ENCODE data around the gene UBTF. TPM values are rescaled to one million over a fixed set of nuclear protein-coding genes. Genes with fewer than 3 reads are reported as not detected.
A peak's percentile ranks its signal among the peaks of the same experiment; 100 is the strongest.

UBTF gene
- total RNA-seq, 1 donor from 2014 or later: 146 TPM

- POLR2A ChIA-PET: interaction anchor here (0.6 kb wide), 1 partner anchor 160 kb away, joined by 3 read pairs; no protein-coding TSS in a partner anchor
- CTCF ChIA-PET: interaction anchor here (1.0 kb wide), 1 partner anchor 19 kb away, joined by 4 read pairs; no protein-coding TSS in a partner anchor
- intact Hi-C loops (cut with micrococcal nuclease): no loop called here
- no peak overlapping the region for H3K4me3 Mint-ChIP-seq
- H3K36me3 Mint-ChIP-seq (ENCODE audit: low read depth): no peaks in the 10 kb centered on the region
- no peaks in the 10 kb centered on the region for H3K9me3 Mint-ChIP-seq
- no peak for DNase-seq
- no peaks in the 10 kb centered on the region for H3K27me3 Mint-ChIP-seq
- no peak overlapping the region for H3K27ac Mint-ChIP-seq
- no peak for TF ChIP-seq CTCF (IDR thresholded peaks at IDR 0.05)
- no peak for ATAC-seq (ENCODE audit: low read depth)
- no peaks in the 10 kb centered on the region for H3K4me1 Mint-ChIP-seq
Observed at GRCh38 chr17:44229090-44229489, 9.6 kb upstream of the UBTF start.

GRCh38 chr17:44223541-44224071 is 4.1 kb upstream of the UBTF start:
- DNase-seq: no peak
- no peak for ATAC-seq (ENCODE audit: low read depth)
- Mint-ChIP-seq H3K4me1 (peaks cover 11% of the 10 kb centered on the region), H3K4me3 (no peak overlapping the region), H3K27ac (no peak overlapping the region), H3K27me3 (no peaks in the 10 kb centered on the region), H3K36me3 (ENCODE audit: low read depth) (peaks cover 10% of the 10 kb centered on the region), H3K9me3 (no peaks in the 10 kb centered on the region)
- intact Hi-C loops (cut with micrococcal nuclease): loop anchor here (5.0 kb wide), 1 partner anchor 54 kb away; no protein-coding TSS in a partner anchor
- TF ChIP-seq CTCF (IDR thresholded peaks at IDR 0.05): no peak
- ChIA-PET CTCF (no interaction called here), POLR2A (interaction anchor here (1.4 to 10.5 kb wide), 2 partner anchors 20 to 104 kb away, joined by 4 to 237 read pairs; partner anchors contain the start of gene SLC25A39)

- H3K27ac Mint-ChIP-seq: peak overlapping the region; percentile 90
- H3K36me3 Mint-ChIP-seq (ENCODE audit: low read depth): peaks cover 10% of the 10 kb centered on the region
- no peaks in the 10 kb centered on the region for H3K9me3 Mint-ChIP-seq
- DNase-seq: peak; percentile 45
- H3K4me3 Mint-ChIP-seq: peak overlapping the region; percentile 87
- intact Hi-C loops (cut with micrococcal nuclease): loop anchor here (5.0 kb wide), 1 partner anchor 55 kb away; no protein-coding TSS in a partner anchor
- no peak for ATAC-seq (ENCODE audit: low read depth)
- ChIA-PET CTCF (interaction anchor here (1.2 to 3.3 kb wide), 4 partner anchors 12 to 128 kb away, joined by 3 to 34 read pairs (median 8); partner anchors contain the start of gene GRN), POLR2A (interaction anchor here (0.6 to 10.5 kb wide), 25 partner anchors 8 to 1008 kb away, joined by 3 to 241 read pairs (median 8); partner anchors contain the start of genes ATXN7L3, GPATCH8, GRN and HDAC5)
- TF ChIP-seq CTCF (IDR thresholded peaks at IDR 0.05): no peak
- H3K27me3 Mint-ChIP-seq: no peaks in the 10 kb centered on the region
- peaks cover 20% of the 10 kb centered on the region for H3K4me1 Mint-ChIP-seq
Observed at GRCh38 chr17:44222112-44222869, 2.8 kb upstream of the UBTF start.

- Mint-ChIP-seq H3K4me3 (peak overlapping the region; percentile 87), H3K4me1 (peaks cover 25% of the 10 kb centered on the region), H3K36me3 (ENCODE audit: low read depth) (peaks cover 13% of the 10 kb centered on the region), H3K27ac (peak overlapping the region; percentile 90), H3K27me3 (no peaks in the 10 kb centered on the region), H3K9me3 (no peaks in the 10 kb centered on the region)
- no peak for TF ChIP-seq CTCF (IDR thresholded peaks at IDR 0.05)
- DNase-seq (peak; percentile 36), ATAC-seq (ENCODE audit: low read depth) (no peak)
- CTCF ChIA-PET: interaction anchor here (1.2 to 6.7 kb wide), 5 partner anchors 12 to 128 kb away, joined by 3 to 35 read pairs (median 12); partner anchors contain the start of gene GRN
- intact Hi-C loops (cut with micrococcal nuclease): loop anchor here (5.0 kb wide), 1 partner anchor 56 kb away; no protein-coding TSS in a partner anchor
- POLR2A ChIA-PET: interaction anchor here (0.6 to 10.5 kb wide), 25 partner anchors 8 to 833 kb away, joined by 3 to 241 read pairs (median 7); partner anchors contain the start of genes ATXN7L3, GPATCH8, GRN and HDAC5
Observed at GRCh38 chr17:44221862-44222111, 2.3 kb upstream of the UBTF start.
